OCI-LY1 (cell line): Measurements from ENCODE around the gene NSG1.

Experiments used
- H2AFZ ChIP-seq: fragments of 200-600 bp; sonication (generic), shearing (Covaris generic); 2 replicates; pipeline ENCODE4 v1.6.0; 2014; ENCODE audit warnings: antibody characterized with exemption, mild to moderate bottlenecking, low read length
- H3F3A ChIP-seq: fragments of 200-600 bp; sonication (generic), shearing (Covaris generic); 2 replicates; pipeline ENCODE4 v1.6.0; 2014; ENCODE audit warnings: mild to moderate bottlenecking, antibody characterized with exemption, low read length, moderate library complexity; ENCODE audit not compliant: insufficient read depth
- H3K27ac ChIP-seq: fragments of 200-600 bp; sonication (generic); 2 replicates; pipeline ENCODE4 v1.5.1; 2014; ENCODE audit warnings: low read length, mixed run types, mild to moderate bottlenecking, low read depth; ENCODE audit not compliant: poor library complexity, severe bottlenecking
- H3K27me3 ChIP-seq: fragments of 200-600 bp; sonication (generic); 2 replicates; pipeline ENCODE4 v1.6.0; 2014; ENCODE audit warnings: antibody characterized with exemption, mild to moderate bottlenecking, low read length, moderate library complexity; ENCODE audit not compliant: insufficient read depth
- H3K36me3 ChIP-seq: fragments of 200-600 bp; sonication (generic); 2 replicates; pipeline ENCODE4 v1.6.1; 2014; ENCODE audit warnings: mild to moderate bottlenecking, antibody characterized with exemption, low read length, moderate library complexity, mixed read lengths; ENCODE audit not compliant: insufficient read depth
- H3K4me1 ChIP-seq: fragments of 200-600 bp; sonication (generic); 2 replicates; pipeline ENCODE4 v1.5.1; 2014; ENCODE audit warnings: mild to moderate bottlenecking, low read length, moderate library complexity; ENCODE audit not compliant: insufficient read depth, severe bottlenecking
- H3K4me2 ChIP-seq: fragments of 200-600 bp; sonication (generic), shearing (Covaris generic); 2 replicates; pipeline ENCODE4 v1.6.1; 2014; ENCODE audit warnings: low read length
- H3K4me3 ChIP-seq: fragments of 200-600 bp; sonication (generic); 2 replicates; pipeline ENCODE4 v1.5.1; 2014; ENCODE audit warnings: low read length, low read depth, mild to moderate bottlenecking, mixed read lengths; ENCODE audit not compliant: poor library complexity, severe bottlenecking
- H3K79me2 ChIP-seq: fragments of 200-600 bp; shearing (Covaris generic); 2 replicates; pipeline ENCODE4 v1.6.1; 2016; ENCODE audit warnings: mixed run types, low read length, mixed read lengths; ENCODE audit not compliant: insufficient read depth
- H3K9ac ChIP-seq: fragments of 200-600 bp; sonication (generic), shearing (Covaris generic); 2 replicates; pipeline ENCODE4 v1.6.1; 2014; ENCODE audit warnings: mild to moderate bottlenecking, low read length, mixed read lengths
- H3K9me2 ChIP-seq: fragments of 200-600 bp; sonication (generic), shearing (Covaris generic); 2 replicates; pipeline ENCODE4 v1.6.1; 2014; ENCODE audit warnings: low read depth, mild to moderate bottlenecking, low read length, mixed read lengths
- H3K9me3 ChIP-seq: fragments of 200-600 bp; shearing (Covaris generic); 2 replicates; pipeline ENCODE4 v1.6.1; 2014; ENCODE audit warnings: low read length, mixed read lengths
- H4K20me1 ChIP-seq: fragments of 200-600 bp; sonication (generic), shearing (Covaris generic); 2 replicates; pipeline ENCODE4 v1.6.0; 2016; ENCODE audit warnings: mild to moderate bottlenecking, low read length; ENCODE audit not compliant: insufficient read depth
- EZH2 ChIP-seq: fragments of 200-600 bp; sonication (generic), shearing (Covaris generic); IDR thresholded peaks from 2 replicates; pipeline ENCODE4 v1.8.0; 2017; ENCODE audit warnings: borderline replicate concordance, mixed run types, mild to moderate bottlenecking, antibody characterized with exemption, low read length, moderate library complexity, mixed read lengths
- TF ChIP-seq, protein P1 (sequence below): fragments of 200-600 bp; sonication (generic), shearing (Covaris generic); IDR thresholded peaks from 2 replicates; pipeline ENCODE4 v1.5.1; 2017; ENCODE audit warnings: mild to moderate bottlenecking, antibody characterized with exemption, low read length, moderate library complexity, mixed read lengths

Gene NSG1

GRCh38 chr4:4439782-4440181, 52.9 kb downstream of the NSG1 start:
- no peaks in the 10 kb centered on the region for H3K79me2 ChIP-seq
- H3K4me3 ChIP-seq: no peak overlapping the region
- H3F3A ChIP-seq: no peaks in the 10 kb centered on the region
- no peaks in the 10 kb centered on the region; the same call in 1 of the 2 replicates for H3K36me3 ChIP-seq
- H3K9me2 ChIP-seq: no peaks in the 10 kb centered on the region
- H4K20me1 ChIP-seq: no peaks in the 10 kb centered on the region
- no peak overlapping the region for H3K9ac ChIP-seq
- H3K9me3 ChIP-seq: no peaks in the 10 kb centered on the region
- H2AFZ ChIP-seq: no peak overlapping the region
- H3K27me3 ChIP-seq: no peaks in the 10 kb centered on the region
- H3K27ac ChIP-seq: no peak overlapping the region
- no peak overlapping the region for H3K4me2 ChIP-seq
- TF ChIP-seq, protein P1, sequence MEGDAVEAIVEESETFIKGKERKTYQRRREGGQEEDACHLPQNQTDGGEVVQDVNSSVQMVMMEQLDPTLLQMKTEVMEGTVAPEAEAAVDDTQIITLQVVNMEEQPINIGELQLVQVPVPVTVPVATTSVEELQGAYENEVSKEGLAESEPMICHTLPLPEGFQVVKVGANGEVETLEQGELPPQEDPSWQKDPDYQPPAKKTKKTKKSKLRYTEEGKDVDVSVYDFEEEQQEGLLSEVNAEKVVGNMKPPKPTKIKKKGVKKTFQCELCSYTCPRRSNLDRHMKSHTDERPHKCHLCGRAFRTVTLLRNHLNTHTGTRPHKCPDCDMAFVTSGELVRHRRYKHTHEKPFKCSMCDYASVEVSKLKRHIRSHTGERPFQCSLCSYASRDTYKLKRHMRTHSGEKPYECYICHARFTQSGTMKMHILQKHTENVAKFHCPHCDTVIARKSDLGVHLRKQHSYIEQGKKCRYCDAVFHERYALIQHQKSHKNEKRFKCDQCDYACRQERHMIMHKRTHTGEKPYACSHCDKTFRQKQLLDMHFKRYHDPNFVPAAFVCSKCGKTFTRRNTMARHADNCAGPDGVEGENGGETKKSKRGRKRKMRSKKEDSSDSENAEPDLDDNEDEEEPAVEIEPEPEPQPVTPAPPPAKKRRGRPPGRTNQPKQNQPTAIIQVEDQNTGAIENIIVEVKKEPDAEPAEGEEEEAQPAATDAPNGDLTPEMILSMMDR: no peak
- no peak for TF ChIP-seq EZH2
- H3K4me1 ChIP-seq: peaks cover 11% of the 10 kb centered on the region

DNA sequence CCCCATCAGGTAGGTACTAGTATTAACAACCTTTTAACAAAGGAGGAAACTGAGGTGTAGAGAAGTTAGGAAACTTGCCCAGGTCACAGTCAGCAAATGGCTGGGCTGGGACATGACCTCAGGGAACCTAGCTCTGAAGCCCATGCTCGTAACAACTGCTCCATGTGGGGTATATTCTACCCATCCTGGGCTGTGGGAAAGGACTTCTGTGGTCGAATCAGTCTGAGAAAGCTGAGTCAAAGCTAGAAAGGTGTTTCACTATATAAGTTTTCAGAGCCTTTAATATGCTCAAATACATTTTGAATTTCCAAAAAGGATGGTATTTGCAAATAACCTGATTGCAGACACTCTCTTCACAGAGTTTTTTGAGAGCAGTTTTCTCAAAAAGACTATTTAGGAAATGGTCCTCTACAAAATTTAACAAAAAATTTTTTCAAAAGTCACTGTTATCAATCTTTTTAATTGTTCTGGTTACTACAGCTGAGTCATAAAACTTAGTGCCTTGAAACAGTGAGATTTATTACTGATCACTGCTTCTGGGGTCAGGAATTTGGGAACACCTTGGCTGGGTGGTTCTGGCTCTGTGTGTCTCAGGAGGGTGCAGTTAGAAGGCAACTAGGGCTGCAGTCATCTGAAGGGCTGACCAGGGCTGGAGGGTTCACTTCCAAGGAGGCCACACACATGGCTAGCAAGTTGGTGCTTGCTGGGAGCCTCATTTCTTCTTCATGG, 53.6 kb downstream of the NSG1 start:
- H3K79me2 ChIP-seq: no peaks in the 10 kb centered on the region
- H3K27ac ChIP-seq: no peak overlapping the region
- no peaks in the 10 kb centered on the region; the same call in 1 of the 2 replicates for H3K36me3 ChIP-seq
- H3K27me3 ChIP-seq: no peaks in the 10 kb centered on the region
- no peak overlapping the region for H3K4me2 ChIP-seq
- H4K20me1 ChIP-seq: no peaks in the 10 kb centered on the region
- no peak for TF ChIP-seq EZH2
- TF ChIP-seq, protein P1: no peak
- no peak overlapping the region for H2AFZ ChIP-seq
- H3F3A ChIP-seq: no peaks in the 10 kb centered on the region
- peaks cover 11% of the 10 kb centered on the region for H3K4me1 ChIP-seq
- no peaks in the 10 kb centered on the region for H3K9me3 ChIP-seq
- no peaks in the 10 kb centered on the region for H3K9me2 ChIP-seq
- H3K4me3 ChIP-seq: no peak overlapping the region
- no peak overlapping the region for H3K9ac ChIP-seq

GRCh38 chr4:4443821-4444220, 56.9 kb downstream of the NSG1 start:
- H3K27me3 ChIP-seq: no peaks in the 10 kb centered on the region
- H3K4me2 ChIP-seq: no peak overlapping the region
- no peaks in the 10 kb centered on the region for H3K36me3 ChIP-seq
- H4K20me1 ChIP-seq: no peaks in the 10 kb centered on the region
- no peaks in the 10 kb centered on the region for H3K79me2 ChIP-seq
- H3K9me3 ChIP-seq: no peaks in the 10 kb centered on the region
- no peaks in the 10 kb centered on the region for H3K4me1 ChIP-seq
- H3F3A ChIP-seq: no peaks in the 10 kb centered on the region
- TF ChIP-seq, protein P1: no peak
- no peak for TF ChIP-seq EZH2
- no peak overlapping the region for H3K27ac ChIP-seq
- H3K4me3 ChIP-seq: no peak overlapping the region
- no peak overlapping the region for H3K9ac ChIP-seq
- no peaks in the 10 kb centered on the region for H3K9me2 ChIP-seq
- H2AFZ ChIP-seq: no peak overlapping the region
